OCI-LY7 (cell line): Measurements from ENCODE around the gene NDUFA7. TPM values are rescaled to one million over a fixed set of nuclear protein-coding genes. Genes with fewer than 3 reads are reported as not detected.

Experiments
- BruUV-seq: library from RNA; stranded (reverse); fragments of 400-500 nt; replicated peaks from 2 replicates; lab custom pipeline; 2021; lab: Mats Ljungman, UMichigan
- CTCF ChIA-PET: fragments of 300-600 bp; sonication (Branson Sonifier 250); formaldehyde crosslinking; loops from one replicate; lab custom pipeline; 2022; ENCODE audit warnings: antibody characterized with exemption; ENCODE audit not compliant: unreplicated experiment; lab: Charles Lee
- POLR2A ChIA-PET: fragments of 300-600 bp; sonication (Branson Sonifier 250); formaldehyde crosslinking; loops from one replicate; lab custom pipeline; 2022; ENCODE audit warnings: antibody characterized with exemption; lab: Charles Lee
- DNase-seq: peaks from one replicate; pipeline ENCODE4 v3.0.0-alpha.2; 2015; ENCODE audit warnings: low spot score
- H2AFZ ChIP-seq: fragments of 200-600 bp; sonication (generic), shearing (Covaris generic); 2 replicates; pipeline ENCODE4 v1.6.1; 2014; ENCODE audit warnings: mild to moderate bottlenecking, antibody characterized with exemption, low read length, moderate library complexity
- H3K27ac ChIP-seq: fragments of 200-600 bp; sonication (generic); 2 replicates; pipeline ENCODE4 v1.5.1; 2014; ENCODE audit warnings: mixed run types, low read depth, mild to moderate bottlenecking, moderate library complexity, low read length, inconsistent platforms; ENCODE audit not compliant: poor library complexity, severe bottlenecking
- H3K36me3 ChIP-seq: fragments of 200-600 bp; sonication (generic); 2 replicates; pipeline ENCODE4 v1.6.1; 2014; ENCODE audit warnings: mild to moderate bottlenecking, antibody characterized with exemption, low read length, moderate library complexity, mixed read lengths; ENCODE audit not compliant: insufficient read depth
- H3K4me1 ChIP-seq: fragments of 200-600 bp; sonication (generic); 2 replicates; pipeline ENCODE4 v1.5.1; 2014; ENCODE audit warnings: mild to moderate bottlenecking, low read length; ENCODE audit not compliant: insufficient read depth, poor library complexity, severe bottlenecking
- H3K4me2 ChIP-seq: fragments of 200-600 bp; sonication (generic); 2 replicates; pipeline ENCODE4 v1.6.1; 2014; ENCODE audit warnings: mild to moderate bottlenecking, low read length
- H3K4me3 ChIP-seq: fragments of 200-600 bp; sonication (generic); 2 replicates; pipeline ENCODE4 v1.5.1; 2014; ENCODE audit warnings: mild to moderate bottlenecking, low read depth, low read length; ENCODE audit not compliant: poor library complexity, severe bottlenecking
- H3K79me2 ChIP-seq: fragments of 200-600 bp; sonication (generic); 2 replicates; pipeline ENCODE4 v1.6.1; 2016; ENCODE audit warnings: low read depth, mild to moderate bottlenecking, low read length, moderate library complexity, mixed read lengths; ENCODE audit not compliant: insufficient read depth
- H3K9me2 ChIP-seq: fragments of 200-600 bp; sonication (generic); 2 replicates; pipeline ENCODE4 v1.6.1; 2016; ENCODE audit warnings: mild to moderate bottlenecking, low read length, mixed read lengths; ENCODE audit not compliant: insufficient read depth
- H3K9me3 ChIP-seq: fragments of 200-600 bp; sonication (generic); 2 replicates; pipeline ENCODE4 v1.6.1; 2014; ENCODE audit warnings: mild to moderate bottlenecking, mixed run types, low read length, mixed read lengths
- H4K20me1 ChIP-seq: fragments of 200-600 bp; sonication (generic); 2 replicates; pipeline ENCODE4 v1.6.1; 2014; ENCODE audit warnings: mild to moderate bottlenecking, antibody characterized with exemption, low read length, moderate library complexity, mixed read lengths; ENCODE audit not compliant: insufficient read depth
- CTCF ChIP-seq: fragments of 200-600 bp; sonication (generic); conservative IDR thresholded peaks from 2 replicates; pipeline ENCODE4 v1.5.1; 2014; ENCODE audit warnings: mild to moderate bottlenecking, antibody characterized with exemption, low read length, moderate library complexity, mixed read lengths
- EZH2phosphoT487 ChIP-seq: fragments of 200-600 bp; sonication (generic); IDR thresholded peaks from 2 replicates; pipeline ENCODE4 v1.6.1; 2018; ENCODE audit warnings: low read depth, borderline replicate concordance, mild to moderate bottlenecking, mixed run types, antibody characterized with exemption, low read length, moderate library complexity, mixed read lengths
- intact Hi-C: fragments of 100-400 bp; cut with micrococcal nuclease; formaldehyde crosslinking; loops from one replicate; pipeline ENCODE4 v1.10.0; 2022; ENCODE audit not compliant: unreplicated experiment
- total RNA-seq, 2 experiments: library from RNA; depleted of rRNA in 1 of 2; stranded (reverse); fragments of >200 nt in 1 of 2; shearing (Covaris generic) in 1 of 2; gene quantifications; 2 replicates each; pipeline ENCODE4 v1.2.3, GENCODE V29; 2014 to 2022

The NDUFA7 gene
- total RNA-seq, 2 experiments from 2014 or later: 93.0 to 103 TPM

DNA sequence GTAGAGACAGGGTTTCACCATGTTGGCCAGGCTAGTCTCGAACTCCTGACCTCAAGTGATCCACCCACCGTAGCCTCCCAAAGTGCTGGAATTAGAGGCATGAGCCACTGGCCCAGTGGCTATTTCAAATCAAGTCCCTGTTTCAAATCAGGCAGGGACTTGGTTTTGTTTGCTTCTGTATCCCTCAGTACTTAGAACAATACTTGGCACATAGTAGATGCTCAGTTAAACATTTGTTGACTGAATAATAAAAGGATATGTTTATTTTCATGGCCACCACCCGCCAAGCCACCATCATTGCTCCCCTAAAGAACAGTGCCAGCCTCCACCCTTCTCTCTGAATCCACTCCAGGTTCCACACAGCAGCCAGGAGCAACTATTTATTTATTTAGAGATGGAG lies 4.3 kb upstream of the NDUFA7 start:
- H3K9me3 ChIP-seq: no peaks in the 10 kb centered on the region
- peaks cover 26% of the 10 kb centered on the region for H3K4me1 ChIP-seq
- DNase-seq: no peak
- POLR2A ChIA-PET: no interaction called here
- no peak overlapping the region for H2AFZ ChIP-seq
- intact Hi-C loops: no loop called here
- H3K4me3 ChIP-seq: no peak overlapping the region
- H3K36me3 ChIP-seq: peaks cover 40% of the 10 kb centered on the region
- no TSS peak for BruUV-seq
- H3K4me2 ChIP-seq: no peak overlapping the region
- TF ChIP-seq CTCF (no peak), EZH2phosphoT487 (no peak)
- peaks cover 27% of the 10 kb centered on the region for H3K79me2 ChIP-seq
- H4K20me1 ChIP-seq: peaks cover 12% of the 10 kb centered on the region
- no peak overlapping the region for H3K27ac ChIP-seq
- CTCF ChIA-PET: no interaction called here
- no peaks in the 10 kb centered on the region for H3K9me2 ChIP-seq

DNA sequence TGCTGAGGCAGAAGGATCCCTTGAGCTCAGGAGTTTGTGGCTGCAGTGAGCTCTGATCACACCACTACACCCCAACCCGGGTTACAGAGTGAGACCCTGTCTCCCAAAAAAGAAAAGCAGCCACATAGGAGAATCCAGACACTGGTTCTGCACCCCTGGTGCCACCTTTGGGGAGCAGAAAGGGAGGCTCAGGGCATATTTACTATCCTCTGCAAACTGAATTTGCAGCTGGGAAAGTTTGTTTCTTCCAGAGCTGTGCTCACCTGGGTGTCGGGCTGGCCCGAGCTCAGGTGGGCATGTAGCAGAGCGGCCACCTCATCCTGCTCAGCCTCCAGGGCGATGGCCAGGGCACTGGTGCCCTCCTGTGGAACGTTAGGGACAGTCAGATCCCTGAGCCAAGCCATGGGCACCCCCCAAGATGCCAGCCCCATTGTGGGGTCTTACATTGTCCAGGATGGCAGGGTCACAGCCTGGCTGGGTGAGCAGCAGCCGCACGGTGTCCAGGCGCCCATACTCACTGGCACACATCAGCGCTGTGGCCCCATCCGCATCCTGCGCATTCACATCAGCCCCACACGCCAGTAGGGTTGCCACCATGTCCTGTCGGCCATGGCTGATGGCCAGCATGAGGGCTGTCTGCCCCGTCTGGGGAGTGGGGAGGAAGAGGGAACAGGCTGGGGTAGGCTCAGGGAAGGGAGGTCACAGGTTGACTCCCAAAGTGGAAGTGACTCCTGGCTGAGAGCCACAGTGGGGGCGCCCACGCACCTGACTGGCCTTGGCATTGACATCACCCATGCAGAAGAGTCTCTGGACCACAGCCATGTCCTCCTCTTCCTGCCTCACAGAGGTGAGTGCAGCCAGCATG lies 3.2 kb upstream of the NDUFA7 start:
- H4K20me1 ChIP-seq: peaks cover 12% of the 10 kb centered on the region
- H3K9me3 ChIP-seq: no peaks in the 10 kb centered on the region
- peaks cover 37% of the 10 kb centered on the region for H3K4me1 ChIP-seq
- peak; percentile 16 for DNase-seq
- no peak overlapping the region for H3K27ac ChIP-seq
- H3K4me3 ChIP-seq: no peak overlapping the region
- H3K36me3 ChIP-seq: peaks cover 40% of the 10 kb centered on the region
- peaks cover 38% of the 10 kb centered on the region for H3K79me2 ChIP-seq
- ChIA-PET CTCF (no interaction called here), POLR2A (no interaction called here)
- no peak overlapping the region for H2AFZ ChIP-seq
- H3K4me2 ChIP-seq: 0 out of 2 replicates have a peak overlapping the region, but pooled peaks have one; percentile 71
- intact Hi-C loops: loop anchor here (5.0 kb wide), 1 partner anchor 57 kb away; no protein-coding TSS in a partner anchor
- BruUV-seq: no TSS peak
- no peaks in the 10 kb centered on the region for H3K9me2 ChIP-seq
- TF ChIP-seq EZH2phosphoT487 (no peak), CTCF (0 out of 2 replicates have a peak, but pooled peaks have one; percentile 17)

GRCh38 chr19:8323781-8324185 lies 2.6 kb upstream of the NDUFA7 start:
- no TSS peak for BruUV-seq

More at GRCh38 chr19:8323781-8324185, 2.6 kb upstream of the NDUFA7 start:
- no peak overlapping the region for H3K4me3 ChIP-seq
- peaks cover 42% of the 10 kb centered on the region for H3K4me1 ChIP-seq
- H2AFZ ChIP-seq: no peak overlapping the region
- no peaks in the 10 kb centered on the region for H3K9me3 ChIP-seq
- peaks cover 12% of the 10 kb centered on the region for H4K20me1 ChIP-seq
- ChIA-PET POLR2A (no interaction called here), CTCF (no interaction called here)
- no peaks in the 10 kb centered on the region for H3K9me2 ChIP-seq
- TF ChIP-seq EZH2phosphoT487 (no peak), CTCF (no peak)
- peaks cover 44% of the 10 kb centered on the region for H3K79me2 ChIP-seq
- peak; percentile 17 for DNase-seq
- intact Hi-C loops: loop anchor here (5.0 kb wide), 1 partner anchor 56 kb away; no protein-coding TSS in a partner anchor
- peak overlapping the region; percentile 71 for H3K4me2 ChIP-seq
- peaks cover 43% of the 10 kb centered on the region for H3K36me3 ChIP-seq
- no peak overlapping the region for H3K27ac ChIP-seq
